SK-N-SH treated with all-trans-retinoic acid at 6 μM for 48 hours (cell line): Measurements from ENCODE around the gene PNPO.

Experiments used
- CREB5 ChIP-seq: fragments of 250-450 bp; sonication (Bioruptor Pico); IDR thresholded peaks from 2 replicates; pipeline ENCODE4 v1.5.1; 2020; ENCODE audit warnings: low read depth, mild to moderate bottlenecking, moderate library complexity
- PATZ1 ChIP-seq: fragments of 250-450 bp; sonication (Bioruptor Pico); IDR thresholded peaks from 2 replicates; pipeline ENCODE4 v1.8.0; 2020; ENCODE audit warnings: mild to moderate bottlenecking, moderate library complexity, borderline replicate concordance

GRCh38 chr17:47997586-47997985 lies 56.2 kb downstream of the PNPO start:
- TF ChIP-seq PATZ1 (CRISPR knock-in tag) = no peak
- TF ChIP-seq CREB5 = no peak
